ENCODE results near the gene FABP2. TPM values are rescaled to one million over a fixed set of nuclear protein-coding genes. Genes with fewer than 3 reads are reported as not detected.

Gene FABP2
- total RNA-seq, 1 donor from 2014 or later = not detected

DNA sequence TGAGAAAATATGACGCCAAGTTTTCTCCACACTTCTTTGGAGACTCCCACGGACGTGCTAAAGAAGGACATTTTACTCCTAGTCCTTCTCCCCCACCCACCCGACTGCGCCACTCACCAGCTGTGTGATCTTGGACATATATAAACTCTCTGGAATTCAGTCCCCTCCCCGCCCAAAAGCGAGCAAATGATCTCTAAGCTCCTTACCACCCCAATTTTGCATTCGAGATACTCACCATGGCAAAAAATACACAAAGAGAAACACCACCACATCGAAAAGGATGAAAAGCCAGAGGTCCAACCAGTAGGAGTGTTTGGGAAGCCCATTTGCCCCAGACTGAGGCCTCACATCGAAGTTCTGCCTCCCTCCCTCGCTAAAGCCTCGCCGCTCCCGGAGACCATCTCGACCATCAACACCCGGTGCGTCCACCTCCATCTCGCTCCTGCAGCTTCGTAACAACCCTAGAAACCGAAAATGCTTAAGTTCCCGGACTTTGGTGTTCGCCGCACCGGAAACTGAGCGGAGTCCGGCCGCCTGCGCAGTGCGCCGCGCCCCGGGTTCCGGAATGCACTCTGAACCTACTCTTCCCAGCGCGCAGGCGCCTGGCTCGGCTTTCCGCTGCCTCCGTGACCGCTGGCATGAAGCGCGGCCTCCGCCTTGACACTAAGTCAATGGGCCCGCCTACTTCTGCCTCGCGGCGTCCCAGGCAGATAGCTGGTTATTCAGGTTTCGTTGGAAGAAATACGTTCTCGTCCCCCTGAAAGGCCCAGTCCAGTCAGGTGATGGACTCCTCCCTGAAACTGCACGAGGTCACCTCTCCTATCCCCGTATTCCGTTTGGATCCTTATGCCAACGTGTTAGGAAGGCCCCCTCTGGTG, 21.6 kb downstream of the FABP2 start:
- CTCF ChIA-PET = interaction anchor here (0.6 to 2.3 kb wide), 2 partner anchors 87 to 154 kb away, joined by 3 to 5 read pairs; partner anchors contain the start of gene USP53
- H3K27ac Mint-ChIP-seq = peak overlapping the region; percentile 97
- DNase-seq (peak; percentile 88), ATAC-seq (ENCODE audit: low read depth) (peak; percentile 95)
- H3K27me3 Mint-ChIP-seq = no peaks in the 10 kb centered on the region
- H3K4me3 Mint-ChIP-seq = peak overlapping the region; percentile 99
- POLR2A ChIA-PET = interaction anchor here (0.7 to 3.5 kb wide), 10 partner anchors 10 to 709 kb away, joined by 3 to 44 read pairs (median 5); partner anchors contain the start of genes METTL14 and USP53
- peaks cover 38% of the 10 kb centered on the region for H3K36me3 Mint-ChIP-seq (ENCODE audit: low read depth)
- peaks cover 37% of the 10 kb centered on the region for H3K4me1 Mint-ChIP-seq
- H3K9me3 Mint-ChIP-seq = no peaks in the 10 kb centered on the region
- TF ChIP-seq CTCF (IDR thresholded peaks at IDR 0.05) = no peak
- intact Hi-C loops (cut with micrococcal nuclease) = loop anchor here (1.0 to 5.0 kb wide), 6 partner anchors 72 to 1022 kb away; partner anchors contain the start of genes METTL14 and USP53

DNA sequence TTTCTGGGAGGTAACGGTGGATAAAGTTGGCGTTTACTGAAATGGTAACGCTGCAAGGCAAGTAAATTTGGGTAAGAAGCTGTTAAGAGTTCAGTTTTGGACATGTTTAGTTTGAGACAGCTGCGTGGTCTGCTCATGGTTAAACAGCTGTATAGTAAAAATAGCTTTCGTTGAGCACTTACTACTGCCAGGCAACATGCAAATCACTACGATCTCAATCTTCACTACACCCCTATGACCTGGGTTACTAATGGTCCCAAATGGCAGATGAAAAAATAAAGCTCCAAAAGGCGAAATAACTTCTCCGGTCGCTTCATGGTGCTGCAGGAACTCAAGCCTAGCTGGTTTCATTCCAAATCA, 22.2 kb downstream of the FABP2 start:
- peak; percentile 16 for ATAC-seq (ENCODE audit: low read depth)
- Mint-ChIP-seq H3K4me1 (peaks cover 37% of the 10 kb centered on the region), H3K9me3 (no peaks in the 10 kb centered on the region), H3K36me3 (ENCODE audit: low read depth) (peaks cover 38% of the 10 kb centered on the region), H3K4me3 (peak overlapping the region; percentile 99), H3K27ac (peak overlapping the region; percentile 97), H3K27me3 (no peaks in the 10 kb centered on the region)
- intact Hi-C loops (cut with micrococcal nuclease) = loop anchor here (1.0 to 5.0 kb wide), 6 partner anchors 73 to 1021 kb away; partner anchors contain the start of genes METTL14 and USP53
- ChIA-PET POLR2A (interaction anchor here (0.7 to 3.5 kb wide), 10 partner anchors 11 to 708 kb away, joined by 3 to 44 read pairs (median 5); partner anchors contain the start of genes METTL14 and USP53), CTCF (interaction anchor here (2.3 kb wide), 1 partner anchor 155 kb away, joined by 5 read pairs; no protein-coding TSS in a partner anchor)
- DNase-seq = no peak
- TF ChIP-seq CTCF (IDR thresholded peaks at IDR 0.05) = no peak

GRCh38 chr4:119299260-119299671, 22.7 kb downstream of the FABP2 start:
- TF ChIP-seq CTCF (IDR thresholded peaks at IDR 0.05) = no peak
- Mint-ChIP-seq H3K27ac (peak overlapping the region; percentile 97), H3K27me3 (no peaks in the 10 kb centered on the region), H3K36me3 (ENCODE audit: low read depth) (peaks cover 38% of the 10 kb centered on the region), H3K4me3 (peak overlapping the region; percentile 99), H3K4me1 (peaks cover 37% of the 10 kb centered on the region), H3K9me3 (no peaks in the 10 kb centered on the region)
- ChIA-PET POLR2A (interaction anchor here (1.0 to 3.5 kb wide), 8 partner anchors 11 to 614 kb away, joined by 3 to 44 read pairs (median 6); partner anchors contain the start of genes METTL14 and USP53), CTCF (interaction anchor here (2.3 kb wide), 1 partner anchor 155 kb away, joined by 5 read pairs; no protein-coding TSS in a partner anchor)
- ATAC-seq (ENCODE audit: low read depth) = no peak
- intact Hi-C loops (cut with micrococcal nuclease) = no loop called here
- no peak for DNase-seq

DNA sequence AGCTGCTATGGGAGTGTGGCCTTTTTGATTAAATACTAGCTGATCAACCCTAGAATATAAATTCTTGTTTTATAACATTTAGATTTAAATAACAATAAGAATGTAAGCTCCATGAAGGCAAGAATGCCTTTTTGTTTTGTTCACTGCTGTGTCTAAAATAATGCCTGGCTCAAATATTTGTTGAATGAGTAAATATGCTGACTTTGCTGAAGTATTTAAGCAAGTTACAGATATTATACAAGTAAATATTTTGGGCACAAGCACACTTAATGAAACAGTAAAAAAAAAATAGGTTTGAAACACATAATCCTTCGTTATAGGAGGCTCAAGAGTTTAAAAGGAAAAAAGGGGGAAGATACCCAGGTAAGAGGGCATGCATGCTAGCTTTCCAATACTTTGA, 24.1 kb downstream of the FABP2 start:
- CTCF ChIA-PET = no interaction called here
- DNase-seq (no peak), ATAC-seq (ENCODE audit: low read depth) (no peak)
- H3K36me3 Mint-ChIP-seq (ENCODE audit: low read depth) = peaks cover 40% of the 10 kb centered on the region
- intact Hi-C loops (cut with micrococcal nuclease) = no loop called here
- no peak overlapping the region for H3K4me3 Mint-ChIP-seq
- POLR2A ChIA-PET = interaction anchor here (3.5 kb wide), 1 partner anchor 157 kb away, joined by 26 read pairs; no protein-coding TSS in a partner anchor
- H3K27me3 Mint-ChIP-seq = no peaks in the 10 kb centered on the region
- H3K27ac Mint-ChIP-seq = no peak overlapping the region
- TF ChIP-seq CTCF (IDR thresholded peaks at IDR 0.05) = no peak
- peaks cover 37% of the 10 kb centered on the region for H3K4me1 Mint-ChIP-seq
- no peaks in the 10 kb centered on the region for H3K9me3 Mint-ChIP-seq

- no peak for DNase-seq
- ATAC-seq (ENCODE audit: low read depth) = no peak
- no peak for TF ChIP-seq CTCF (IDR thresholded peaks at IDR 0.05)
- Mint-ChIP-seq H3K4me3 (no peak overlapping the region), H3K4me1 (peaks cover 32% of the 10 kb centered on the region), H3K27me3 (no peaks in the 10 kb centered on the region), H3K27ac (no peak overlapping the region), H3K36me3 (ENCODE audit: low read depth) (peaks cover 48% of the 10 kb centered on the region), H3K9me3 (no peaks in the 10 kb centered on the region)
- intact Hi-C loops (cut with micrococcal nuclease) = no loop called here
- ChIA-PET CTCF (no interaction called here), POLR2A (no interaction called here)
These were observed 25.6 kb downstream of the FABP2 start for GRCh38 chr4:119296356-119296755.
